ENCODE results near the gene UNKL.

Gene UNKL

GRCh38 chr16:1434644-1435592 is 20.4 kb upstream of the UNKL start:
- Histone ChIP-seq H3K9ac (ENCODE audit: low read depth, low read length) (no peak overlapping the region), H3K27ac (ENCODE audit: low read length) (no peak overlapping the region), H3K27me3 (ENCODE audit: insufficient read depth, low read length) (no peaks in the 10 kb centered on the region), H3K4me3 (ENCODE audit: low read length) (no peak overlapping the region), H3K36me3 (ENCODE audit: insufficient read depth, low read depth, low read length) (no peaks in the 10 kb centered on the region), H3K4me1 (ENCODE audit: insufficient read depth, low read length) (no peaks in the 10 kb centered on the region), H3K9me3 (ENCODE audit: insufficient read depth, low read depth, low read length) (no peaks in the 10 kb centered on the region)

GRCh38 chr16:1433756-1434155 is 19.3 kb upstream of the UNKL start:
- Histone ChIP-seq H3K4me1 (ENCODE audit: insufficient read depth, low read length) (no peaks in the 10 kb centered on the region), H3K9ac (ENCODE audit: low read depth, low read length) (no peak overlapping the region)

GRCh38 chr16:1433263-1433560 is 18.7 kb upstream of the UNKL start:
- no peaks in the 10 kb centered on the region for H3K36me3 ChIP-seq (ENCODE audit: insufficient read depth, low read depth, low read length)
- no peak overlapping the region for H3K9ac ChIP-seq (ENCODE audit: low read depth, low read length)
- H3K27ac ChIP-seq (ENCODE audit: low read length), result no peak overlapping the region
- no peaks in the 10 kb centered on the region for H3K4me1 ChIP-seq (ENCODE audit: insufficient read depth, low read length)
- no peaks in the 10 kb centered on the region for H3K27me3 ChIP-seq (ENCODE audit: insufficient read depth, low read length)
- H3K9me3 ChIP-seq (ENCODE audit: insufficient read depth, low read depth, low read length), result no peaks in the 10 kb centered on the region
- H3K4me3 ChIP-seq (ENCODE audit: low read length), result no peak overlapping the region

More at GRCh38 chr16:1433756-1434155, 19.3 kb upstream of the UNKL start:
- Histone ChIP-seq H3K36me3 (ENCODE audit: insufficient read depth, low read depth, low read length) (no peaks in the 10 kb centered on the region), H3K27me3 (ENCODE audit: insufficient read depth, low read length) (no peaks in the 10 kb centered on the region), H3K4me3 (ENCODE audit: low read length) (no peak overlapping the region), H3K9me3 (ENCODE audit: insufficient read depth, low read depth, low read length) (no peaks in the 10 kb centered on the region), H3K27ac (ENCODE audit: low read length) (no peak overlapping the region)

GRCh38 chr16:1432388-1433262 is 18.1 kb upstream of the UNKL start:
- Histone ChIP-seq H3K9ac (ENCODE audit: low read depth, low read length) (no peak overlapping the region), H3K4me1 (ENCODE audit: insufficient read depth, low read length) (no peaks in the 10 kb centered on the region), H3K27ac (ENCODE audit: low read length) (no peak overlapping the region)

GRCh38 chr16:1431497-1432270 is 17.2 kb upstream of the UNKL start:
- Histone ChIP-seq H3K27me3 (ENCODE audit: insufficient read depth, low read length) (no peaks in the 10 kb centered on the region), H3K9me3 (ENCODE audit: insufficient read depth, low read depth, low read length) (no peaks in the 10 kb centered on the region), H3K36me3 (ENCODE audit: insufficient read depth, low read depth, low read length) (no peaks in the 10 kb centered on the region), H3K9ac (ENCODE audit: low read depth, low read length) (no peak overlapping the region), H3K4me3 (ENCODE audit: low read length) (no peak overlapping the region), H3K27ac (ENCODE audit: low read length) (no peak overlapping the region), H3K4me1 (ENCODE audit: insufficient read depth, low read length) (no peaks in the 10 kb centered on the region)

More at GRCh38 chr16:1432388-1433262, 18.1 kb upstream of the UNKL start:
- no peaks in the 10 kb centered on the region for H3K9me3 ChIP-seq (ENCODE audit: insufficient read depth, low read depth, low read length)
- H3K4me3 ChIP-seq (ENCODE audit: low read length), result no peak overlapping the region
- no peaks in the 10 kb centered on the region for H3K27me3 ChIP-seq (ENCODE audit: insufficient read depth, low read length)
- H3K36me3 ChIP-seq (ENCODE audit: insufficient read depth, low read depth, low read length), result no peaks in the 10 kb centered on the region

GRCh38 chr16:1430759-1431496 is 16.4 kb upstream of the UNKL start, which contains the start of gene PERCC1:
PERCC1 (plus strand) TSS chr16:1431078; CDS start chr16:1432594, 1,516 bp downstream.
- no peaks in the 10 kb centered on the region for H3K27me3 ChIP-seq (ENCODE audit: insufficient read depth, low read length)
- no peak within 1 kb of the TSS for H3K4me3 ChIP-seq (ENCODE audit: low read length)
- H3K27ac ChIP-seq (ENCODE audit: low read length), result no peak within 1 kb of the TSS
- no peaks in the 10 kb centered on the region for H3K4me1 ChIP-seq (ENCODE audit: insufficient read depth, low read length)
- no peak within 1 kb of the TSS for H3K9ac ChIP-seq (ENCODE audit: low read depth, low read length)
- H3K36me3 ChIP-seq (ENCODE audit: insufficient read depth, low read depth, low read length), result no peaks in the 10 kb centered on the region
- no peaks in the 10 kb centered on the region for H3K9me3 ChIP-seq (ENCODE audit: insufficient read depth, low read depth, low read length)

GRCh38 chr16:1430214-1430758 is 15.8 kb upstream of the UNKL start:
- Histone ChIP-seq H3K27ac (ENCODE audit: low read length) (no peak overlapping the region), H3K4me3 (ENCODE audit: low read length) (no peak overlapping the region), H3K36me3 (ENCODE audit: insufficient read depth, low read depth, low read length) (no peaks in the 10 kb centered on the region), H3K9me3 (ENCODE audit: insufficient read depth, low read depth, low read length) (no peaks in the 10 kb centered on the region), H3K4me1 (ENCODE audit: insufficient read depth, low read length) (no peaks in the 10 kb centered on the region), H3K9ac (ENCODE audit: low read depth, low read length) (no peak overlapping the region), H3K27me3 (ENCODE audit: insufficient read depth, low read length) (no peaks in the 10 kb centered on the region)

GRCh38 chr16:1429631-1430030 is 15.1 kb upstream of the UNKL start:
- no peaks in the 10 kb centered on the region for H3K27me3 ChIP-seq (ENCODE audit: insufficient read depth, low read length)
- no peaks in the 10 kb centered on the region for H3K9me3 ChIP-seq (ENCODE audit: insufficient read depth, low read depth, low read length)
- no peak overlapping the region for H3K4me3 ChIP-seq (ENCODE audit: low read length)
- H3K36me3 ChIP-seq (ENCODE audit: insufficient read depth, low read depth, low read length), result no peaks in the 10 kb centered on the region
- no peaks in the 10 kb centered on the region for H3K4me1 ChIP-seq (ENCODE audit: insufficient read depth, low read length)
- no peak overlapping the region for H3K27ac ChIP-seq (ENCODE audit: low read length)
- H3K9ac ChIP-seq (ENCODE audit: low read depth, low read length), result no peak overlapping the region

GRCh38 chr16:1429012-1429411 is 14.5 kb upstream of the UNKL start:
- no peaks in the 10 kb centered on the region for H3K27me3 ChIP-seq (ENCODE audit: insufficient read depth, low read length)
- H3K4me3 ChIP-seq (ENCODE audit: low read length), result no peak overlapping the region
- no peak overlapping the region for H3K27ac ChIP-seq (ENCODE audit: low read length)
- H3K9me3 ChIP-seq (ENCODE audit: insufficient read depth, low read depth, low read length), result no peaks in the 10 kb centered on the region
- no peaks in the 10 kb centered on the region for H3K4me1 ChIP-seq (ENCODE audit: insufficient read depth, low read length)
- no peak overlapping the region for H3K9ac ChIP-seq (ENCODE audit: low read depth, low read length)
- no peaks in the 10 kb centered on the region for H3K36me3 ChIP-seq (ENCODE audit: insufficient read depth, low read depth, low read length)

GRCh38 chr16:1428511-1428910 is 14.0 kb upstream of the UNKL start:
- H3K9me3 ChIP-seq (ENCODE audit: insufficient read depth, low read depth, low read length), result no peaks in the 10 kb centered on the region
- H3K36me3 ChIP-seq (ENCODE audit: insufficient read depth, low read depth, low read length), result no peaks in the 10 kb centered on the region
- H3K4me1 ChIP-seq (ENCODE audit: insufficient read depth, low read length), result no peaks in the 10 kb centered on the region
- no peak overlapping the region for H3K9ac ChIP-seq (ENCODE audit: low read depth, low read length)
- H3K27me3 ChIP-seq (ENCODE audit: insufficient read depth, low read length), result no peaks in the 10 kb centered on the region
- H3K4me3 ChIP-seq (ENCODE audit: low read length), result no peak overlapping the region
- H3K27ac ChIP-seq (ENCODE audit: low read length), result no peak overlapping the region

All from iPS-20b (cell line).